ENCODE data around the gene CCL19.

CCL19 gene

DNA sequence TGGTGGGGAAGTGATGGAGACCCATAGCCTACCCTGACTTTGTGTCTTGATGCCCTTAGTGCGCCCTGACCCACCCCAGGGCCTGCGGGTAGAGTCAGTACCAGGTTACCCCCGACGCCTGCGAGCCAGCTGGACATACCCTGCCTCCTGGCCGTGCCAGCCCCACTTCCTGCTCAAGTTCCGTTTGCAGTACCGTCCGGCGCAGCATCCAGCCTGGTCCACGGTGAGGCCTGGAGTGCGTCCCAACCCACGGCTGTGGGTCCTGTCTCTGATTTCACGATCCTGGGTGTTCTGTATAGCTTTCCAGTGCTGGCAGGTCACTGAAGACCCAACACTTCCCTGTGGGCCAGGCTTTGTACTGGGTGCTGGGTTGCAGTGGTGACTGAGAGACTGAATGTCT is 32.6 kb downstream of the CCL19 start:
- peaks cover 0 to 27% (median 22%) of the 10 kb centered on the region in 4 donors for H3K4me1 ChIP-seq
- no peaks in the 10 kb centered on the region for H3K27me3 ChIP-seq
- intact Hi-C loops (cut with DNase I; ENCODE audit: low total_unique reads) = no loop called here
- no peaks in the 10 kb centered on the region for H3K9me3 ChIP-seq
- H3K36me3 ChIP-seq = peaks cover 14 to 50% (median 20%) of the 10 kb centered on the region in 3 donors
- no peak for DNase-seq
- no peak overlapping the region for H3K27ac ChIP-seq
- H3K4me3 ChIP-seq = no peak overlapping the region
- TF ChIP-seq, protein P1, sequence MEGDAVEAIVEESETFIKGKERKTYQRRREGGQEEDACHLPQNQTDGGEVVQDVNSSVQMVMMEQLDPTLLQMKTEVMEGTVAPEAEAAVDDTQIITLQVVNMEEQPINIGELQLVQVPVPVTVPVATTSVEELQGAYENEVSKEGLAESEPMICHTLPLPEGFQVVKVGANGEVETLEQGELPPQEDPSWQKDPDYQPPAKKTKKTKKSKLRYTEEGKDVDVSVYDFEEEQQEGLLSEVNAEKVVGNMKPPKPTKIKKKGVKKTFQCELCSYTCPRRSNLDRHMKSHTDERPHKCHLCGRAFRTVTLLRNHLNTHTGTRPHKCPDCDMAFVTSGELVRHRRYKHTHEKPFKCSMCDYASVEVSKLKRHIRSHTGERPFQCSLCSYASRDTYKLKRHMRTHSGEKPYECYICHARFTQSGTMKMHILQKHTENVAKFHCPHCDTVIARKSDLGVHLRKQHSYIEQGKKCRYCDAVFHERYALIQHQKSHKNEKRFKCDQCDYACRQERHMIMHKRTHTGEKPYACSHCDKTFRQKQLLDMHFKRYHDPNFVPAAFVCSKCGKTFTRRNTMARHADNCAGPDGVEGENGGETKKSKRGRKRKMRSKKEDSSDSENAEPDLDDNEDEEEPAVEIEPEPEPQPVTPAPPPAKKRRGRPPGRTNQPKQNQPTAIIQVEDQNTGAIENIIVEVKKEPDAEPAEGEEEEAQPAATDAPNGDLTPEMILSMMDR (IDR thresholded peaks at IDR 0.05) = no peak

DNA sequence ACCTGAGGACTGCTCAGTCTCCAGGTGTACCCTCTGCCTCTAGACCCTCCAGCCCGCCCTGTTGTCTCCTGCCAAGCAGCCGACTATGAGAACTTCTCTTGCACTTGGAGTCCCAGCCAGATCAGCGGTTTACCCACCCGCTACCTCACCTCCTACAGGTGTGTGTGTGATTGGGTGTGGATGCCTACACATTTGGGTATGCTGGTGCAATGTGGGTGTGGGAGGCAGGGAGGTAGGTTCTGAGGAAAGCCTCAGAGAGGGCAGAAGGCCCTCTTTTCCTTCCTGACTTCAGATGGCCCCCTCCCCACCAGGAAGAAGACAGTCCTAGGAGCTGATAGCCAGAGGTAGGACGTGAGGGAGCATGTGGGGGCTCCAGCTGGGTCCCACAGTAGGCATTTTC is 34.1 kb downstream of the CCL19 start:
- Histone ChIP-seq H3K36me3 (peaks cover 14 to 39% (median 18%) of the 10 kb centered on the region in 3 donors), H3K9me3 (no peaks in the 10 kb centered on the region), H3K27ac (no peak overlapping the region), H3K4me1 (peaks cover 8 to 40% (median 35%) of the 10 kb centered on the region in 4 donors), H3K4me3 (no peak overlapping the region), H3K27me3 (no peaks in the 10 kb centered on the region)
- no peak for DNase-seq
- intact Hi-C loops (cut with DNase I; ENCODE audit: low total_unique reads) = no loop called here
- TF ChIP-seq, protein P1 (IDR thresholded peaks at IDR 0.05) = no peak

DNA sequence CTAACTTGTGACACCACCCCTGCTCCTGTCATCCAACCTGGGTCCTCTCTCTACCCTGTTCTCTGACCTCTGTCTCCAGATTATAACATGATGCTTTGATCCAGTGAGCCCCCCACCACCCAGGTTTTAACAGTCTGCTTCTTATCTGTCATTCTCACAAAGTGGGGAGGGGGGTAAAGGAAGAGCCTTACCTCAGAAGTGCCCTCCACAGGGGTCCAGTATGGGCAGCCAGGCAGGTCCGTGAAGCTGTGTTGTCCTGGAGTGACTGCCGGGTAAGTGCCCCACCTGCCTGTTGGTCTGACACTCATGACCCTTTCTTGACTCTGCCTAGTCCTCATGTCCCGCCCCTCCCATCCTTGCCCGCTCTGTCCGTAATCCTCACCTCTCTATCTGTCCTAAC is 35.7 kb downstream of the CCL19 start:
- no peak overlapping the region for H3K4me3 ChIP-seq
- peaks cover 8 to 53% (median 46%) of the 10 kb centered on the region in 4 donors for H3K4me1 ChIP-seq
- intact Hi-C loops (cut with DNase I; ENCODE audit: low total_unique reads) = no loop called here
- H3K9me3 ChIP-seq = no peaks in the 10 kb centered on the region
- no peaks in the 10 kb centered on the region for H3K27me3 ChIP-seq
- H3K36me3 ChIP-seq = peaks cover 6 to 24% (median 8%) of the 10 kb centered on the region in 3 donors
- TF ChIP-seq, protein P1 (IDR thresholded peaks at IDR 0.05) = no peak
- no peak for DNase-seq
- peak overlapping the region; percentile 86 to 93 for H3K27ac ChIP-seq

DNA sequence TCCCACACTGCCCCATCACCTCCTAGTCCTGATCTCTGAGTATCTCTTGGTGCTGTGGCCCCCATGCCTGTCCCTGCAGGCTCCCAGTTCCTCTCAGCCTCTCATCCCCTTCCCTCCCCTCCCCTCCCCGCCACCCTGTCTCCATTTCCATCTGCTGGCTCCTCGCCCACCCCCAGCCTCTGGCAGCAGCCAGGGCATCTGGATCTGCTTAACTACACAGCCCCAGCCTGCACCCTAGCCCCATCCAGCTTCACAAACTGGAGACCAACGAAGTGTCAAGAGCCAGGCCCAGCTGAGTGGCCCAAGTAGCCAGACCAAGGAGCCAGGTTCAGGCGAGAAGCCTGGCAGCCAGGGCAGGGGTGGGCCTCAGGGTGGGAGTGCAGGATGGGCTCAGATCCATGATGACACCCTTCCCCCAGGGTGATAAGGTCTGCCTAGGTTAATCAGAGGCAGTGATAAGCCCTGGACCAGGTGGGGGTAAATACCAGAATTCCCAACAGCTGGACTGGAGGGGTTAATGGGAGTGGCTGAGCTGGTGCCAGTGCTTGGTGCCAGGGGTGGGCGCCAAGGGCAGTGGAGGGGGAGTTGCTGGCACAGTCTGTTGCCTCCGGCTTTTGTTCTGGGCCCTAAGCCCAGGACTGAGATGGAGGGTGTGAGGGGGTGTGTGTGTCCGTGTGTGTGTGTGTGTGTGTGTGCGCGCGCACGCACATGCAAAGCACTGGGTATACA is 36.6 kb downstream of the CCL19 start:
- Histone ChIP-seq H3K4me3 (peak overlapping the region in 1 of 2 donors; percentile 30), H3K27me3 (no peaks in the 10 kb centered on the region), H3K4me1 (peaks cover 8 to 53% (median 46%) of the 10 kb centered on the region in 4 donors), H3K36me3 (peaks cover 3 to 20% (median 3%) of the 10 kb centered on the region in 3 donors), H3K27ac (peak overlapping the region; percentile 86 to 93), H3K9me3 (no peaks in the 10 kb centered on the region)
- DNase-seq = peak; percentile 79 to 94
- TF ChIP-seq, protein P1 (IDR thresholded peaks at IDR 0.05) = no peak
- intact Hi-C loops (cut with DNase I; ENCODE audit: low total_unique reads) = no loop called here

DNA sequence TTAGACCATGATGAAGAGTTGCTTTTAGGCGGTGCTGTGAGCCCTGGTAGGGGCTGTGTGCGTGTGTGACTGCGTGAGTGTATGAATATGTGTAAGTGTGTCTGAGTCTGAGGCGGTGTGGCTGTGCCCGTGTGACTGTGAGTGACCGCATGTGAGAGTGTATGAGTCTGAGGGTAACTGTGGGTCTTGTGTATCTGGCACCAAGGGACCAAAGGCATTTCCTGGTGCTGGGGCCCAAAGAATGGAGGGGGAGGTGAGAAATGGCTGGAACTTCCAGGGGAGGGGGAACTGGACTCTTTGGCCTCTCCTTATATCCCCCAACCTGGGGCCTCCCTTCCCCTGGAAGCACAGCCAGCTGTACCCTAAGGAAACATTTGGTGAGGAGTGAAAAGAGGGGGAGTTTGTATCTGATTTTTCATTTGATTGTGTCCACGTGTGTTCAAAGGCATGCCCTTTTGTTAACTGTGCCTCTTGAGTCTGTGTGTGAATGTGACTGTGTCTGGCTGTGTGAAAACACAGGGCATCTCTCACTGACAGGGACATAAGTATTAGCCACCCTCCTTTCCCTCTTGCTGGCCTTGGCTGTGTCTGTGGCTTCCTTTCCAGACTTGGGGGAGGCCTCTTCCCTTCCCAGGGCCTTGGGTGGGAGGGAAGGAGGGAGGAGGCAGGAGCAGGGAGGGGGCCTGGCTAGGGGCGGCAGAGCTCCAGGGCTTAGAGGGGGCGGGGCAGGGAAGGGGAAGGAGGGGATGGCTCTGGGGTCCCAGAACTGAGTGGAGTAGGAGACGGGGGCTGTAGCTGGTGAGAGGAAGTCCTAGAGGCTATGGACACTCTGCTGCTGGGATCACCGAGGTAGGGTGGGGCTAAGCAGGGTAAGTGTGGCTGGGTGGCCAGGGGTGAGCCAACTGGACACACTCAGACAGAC is 37.7 kb downstream of the CCL19 start:
- Histone ChIP-seq H3K9me3 (no peaks in the 10 kb centered on the region), H3K27me3 (no peaks in the 10 kb centered on the region), H3K4me1 (peaks cover 8 to 57% (median 48%) of the 10 kb centered on the region in 4 donors), H3K27ac (peak overlapping the region; percentile 86 to 93), H3K4me3 (peak overlapping the region; percentile 45 to 60), H3K36me3 (peaks cover 8 to 26% (median 14%) of the 10 kb centered on the region in 3 donors)
- DNase-seq = peak; percentile 52 to 86
- intact Hi-C loops (cut with DNase I; ENCODE audit: low total_unique reads) = no loop called here
- TF ChIP-seq, protein P1 (IDR thresholded peaks at IDR 0.05) = no peak
